C4-2B (cell line): Measurements from ENCODE around the gene ZDHHC16.

ENCODE experiments used
- ZFX ChIP-seq: fragments of 450-650 bp; IDR thresholded peaks from 2 replicates; pipeline ENCODE4 v1.6.1; 2017
- TF ChIP-seq, protein P1 (sequence below): fragments of 450-650 bp; conservative IDR thresholded peaks from 2 replicates; pipeline ENCODE4 v1.5.1; 2017; ENCODE audit warnings: mild to moderate bottlenecking

DNA sequence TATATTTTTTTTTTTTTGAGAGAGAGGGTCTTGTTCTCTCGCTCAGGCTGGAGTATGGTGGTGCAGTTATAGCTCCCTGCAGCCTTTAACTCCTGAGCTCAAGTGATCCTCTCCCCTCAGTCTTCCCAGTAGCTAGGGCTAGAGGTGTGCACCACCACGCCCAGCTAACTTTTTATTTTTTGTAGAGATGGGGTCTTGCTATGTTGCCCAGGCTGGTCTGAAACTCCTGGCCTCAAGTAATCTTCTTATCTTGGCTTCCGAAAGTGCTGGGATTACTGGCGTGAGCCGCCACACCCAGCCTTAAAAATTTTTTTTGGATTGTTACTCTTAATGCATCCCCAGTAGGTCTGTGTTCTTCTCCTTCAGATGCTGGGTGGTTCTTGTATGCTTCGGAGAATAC lies 56.9 kb downstream of the ZDHHC16 start:
- TF ChIP-seq, protein P1, sequence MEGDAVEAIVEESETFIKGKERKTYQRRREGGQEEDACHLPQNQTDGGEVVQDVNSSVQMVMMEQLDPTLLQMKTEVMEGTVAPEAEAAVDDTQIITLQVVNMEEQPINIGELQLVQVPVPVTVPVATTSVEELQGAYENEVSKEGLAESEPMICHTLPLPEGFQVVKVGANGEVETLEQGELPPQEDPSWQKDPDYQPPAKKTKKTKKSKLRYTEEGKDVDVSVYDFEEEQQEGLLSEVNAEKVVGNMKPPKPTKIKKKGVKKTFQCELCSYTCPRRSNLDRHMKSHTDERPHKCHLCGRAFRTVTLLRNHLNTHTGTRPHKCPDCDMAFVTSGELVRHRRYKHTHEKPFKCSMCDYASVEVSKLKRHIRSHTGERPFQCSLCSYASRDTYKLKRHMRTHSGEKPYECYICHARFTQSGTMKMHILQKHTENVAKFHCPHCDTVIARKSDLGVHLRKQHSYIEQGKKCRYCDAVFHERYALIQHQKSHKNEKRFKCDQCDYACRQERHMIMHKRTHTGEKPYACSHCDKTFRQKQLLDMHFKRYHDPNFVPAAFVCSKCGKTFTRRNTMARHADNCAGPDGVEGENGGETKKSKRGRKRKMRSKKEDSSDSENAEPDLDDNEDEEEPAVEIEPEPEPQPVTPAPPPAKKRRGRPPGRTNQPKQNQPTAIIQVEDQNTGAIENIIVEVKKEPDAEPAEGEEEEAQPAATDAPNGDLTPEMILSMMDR: no peak
- TF ChIP-seq ZFX: no peak
